ENCODE data around the gene EPHB6. TPM values are rescaled to one million over a fixed set of nuclear protein-coding genes. Genes with fewer than 3 reads are reported as not detected.

Gene EPHB6
- total RNA-seq, 1 donor from 2014 or later: 3.3 TPM

- H3K4me3 ChIP-seq (ENCODE audit: low read depth, low read length): no peak overlapping the region
- H3K27me3 ChIP-seq (ENCODE audit: control insufficient read depth, insufficient read depth, low read length): no peaks in the 10 kb centered on the region
- no peak for TF ChIP-seq CTCF (IDR thresholded peaks at IDR 0.05; ENCODE audit: insufficient read depth, low read length, poor library complexity, severe bottlenecking)
- H3K36me3 ChIP-seq (ENCODE audit: control insufficient read depth, insufficient read depth, low read length): no peaks in the 10 kb centered on the region
- DNase-seq (ENCODE audit: low read depth): no peak
Measured at GRCh38 chr7:142822714-142823113, 32.2 kb upstream of the EPHB6 start.

- Histone ChIP-seq H3K36me3 (ENCODE audit: control insufficient read depth, insufficient read depth, low read length) (no peaks in the 10 kb centered on the region), H3K4me3 (ENCODE audit: low read depth, low read length) (no peak overlapping the region), H3K27me3 (ENCODE audit: control insufficient read depth, insufficient read depth, low read length) (no peaks in the 10 kb centered on the region)
- no peak for DNase-seq (ENCODE audit: low read depth)
- TF ChIP-seq CTCF (IDR thresholded peaks at IDR 0.05; ENCODE audit: insufficient read depth, low read length, poor library complexity, severe bottlenecking): no peak
Measured at GRCh38 chr7:142827951-142828500, 26.9 kb upstream of the EPHB6 start.

GRCh38 chr7:142832417-142832816 is 22.5 kb upstream of the EPHB6 start:
- no peak for DNase-seq (ENCODE audit: low read depth)
- no peaks in the 10 kb centered on the region for H3K36me3 ChIP-seq (ENCODE audit: control insufficient read depth, insufficient read depth, low read length)
- no peak overlapping the region for H3K4me3 ChIP-seq (ENCODE audit: low read depth, low read length)
- no peak for TF ChIP-seq CTCF (IDR thresholded peaks at IDR 0.05; ENCODE audit: insufficient read depth, low read length, poor library complexity, severe bottlenecking)
- H3K27me3 ChIP-seq (ENCODE audit: control insufficient read depth, insufficient read depth, low read length): no peaks in the 10 kb centered on the region

GRCh38 chr7:142833174-142834048 is 21.5 kb upstream of the EPHB6 start:
- no peak for DNase-seq (ENCODE audit: low read depth)
- no peak overlapping the region for H3K4me3 ChIP-seq (ENCODE audit: low read depth, low read length)
- no peaks in the 10 kb centered on the region for H3K36me3 ChIP-seq (ENCODE audit: control insufficient read depth, insufficient read depth, low read length)
- TF ChIP-seq CTCF (IDR thresholded peaks at IDR 0.05; ENCODE audit: insufficient read depth, low read length, poor library complexity, severe bottlenecking): no peak
- H3K27me3 ChIP-seq (ENCODE audit: control insufficient read depth, insufficient read depth, low read length): no peaks in the 10 kb centered on the region

- H3K27me3 ChIP-seq (ENCODE audit: control insufficient read depth, insufficient read depth, low read length): no peaks in the 10 kb centered on the region
- H3K36me3 ChIP-seq (ENCODE audit: control insufficient read depth, insufficient read depth, low read length): no peaks in the 10 kb centered on the region
- no peak for DNase-seq (ENCODE audit: low read depth)
- no peak for TF ChIP-seq CTCF (IDR thresholded peaks at IDR 0.05; ENCODE audit: insufficient read depth, low read length, poor library complexity, severe bottlenecking)
- no peak overlapping the region for H3K4me3 ChIP-seq (ENCODE audit: low read depth, low read length)
Measured at GRCh38 chr7:142835487-142835886, 19.4 kb upstream of the EPHB6 start.

All from kidney epithelial cell (primary cell).